Activated T-cell treated with anti-CD3 and anti-CD28 coated beads for 4 hours (primary cell): ENCODE measurements around the gene COG7.

Experiments used
- DNase-seq: peaks from one replicate; pipeline ENCODE4 v3.0.0-alpha.2; 2020

Gene COG7

GRCh38 chr16:23355106-23355670, 97.8 kb downstream of the COG7 start:
- DNase-seq = no peak

- DNase-seq = no peak
Measured at GRCh38 chr16:23354246-23354645, 98.7 kb downstream of the COG7 start.

GRCh38 chr16:23353440-23353839, 99.5 kb downstream of the COG7 start:
- DNase-seq = no peak

- DNase-seq = no peak
Measured at GRCh38 chr16:23351360-23351759, 101.6 kb downstream of the COG7 start.

- no peak for DNase-seq
Measured at GRCh38 chr16:23348579-23349469, 104.2 kb downstream of the COG7 start.

- DNase-seq = no peak
Measured at GRCh38 chr16:23345237-23345636, 107.8 kb downstream of the COG7 start.

- DNase-seq = no peak
Measured at GRCh38 chr16:23343643-23344612, 109.1 kb downstream of the COG7 start.

GRCh38 chr16:23342083-23342640, 110.8 kb downstream of the COG7 start:
- no peak for DNase-seq

- DNase-seq = no peak
Measured at GRCh38 chr16:23339787-23340186, 113.2 kb downstream of the COG7 start.
